ENCODE data around the gene RFX3. TPM values are rescaled to one million over a fixed set of nuclear protein-coding genes. Genes with fewer than 3 reads are reported as not detected.

The RFX3 gene
- total RNA-seq, 6 donors from 2014 or later: 7.3 to 32.0 (median 19.9) TPM

GRCh38 chr9:3343671-3344070 lies 182.1 kb downstream of the RFX3 start:
- Histone ChIP-seq H3K27me3 (no peaks in the 10 kb centered on the region), H3K4me1 (no peaks in the 10 kb centered on the region), H3K9me3 (no peaks in the 10 kb centered on the region), H3K27ac (no peak overlapping the region), H3K4me3 (no peak overlapping the region), H3K36me3 (no peaks in the 10 kb centered on the region)
- no peak for TF ChIP-seq POLR2AphosphoS5 (IDR thresholded peaks at IDR 0.05)
- TF ChIP-seq EP300 (IDR thresholded peaks at IDR 0.05): no peak
- no peak for TF ChIP-seq CTCF (IDR thresholded peaks at IDR 0.05)
- no peak for TF ChIP-seq POLR2A (IDR thresholded peaks at IDR 0.05)
- ATAC-seq (ENCODE audit: low FRiP score in 2 of 2) (no peak), DNase-seq (no peak)

GRCh38 chr9:3342159-3342777 lies 183.5 kb downstream of the RFX3 start:
- H3K27me3 ChIP-seq: no peaks in the 10 kb centered on the region
- H3K4me3 ChIP-seq: no peak overlapping the region
- no peaks in the 10 kb centered on the region for H3K9me3 ChIP-seq
- H3K27ac ChIP-seq: no peak overlapping the region
- no peak for TF ChIP-seq EP300 (IDR thresholded peaks at IDR 0.05)
- ATAC-seq (ENCODE audit: low FRiP score in 2 of 2) (no peak), DNase-seq (no peak)
- WGBS, 2 donors: 69 to 85% methylated on average over 2 of the region's 2 CpGs
- H3K36me3 ChIP-seq: no peaks in the 10 kb centered on the region
- H3K4me1 ChIP-seq: peaks cover 0 to 5% (median 5%) of the 10 kb centered on the region in 4 donors

GRCh38 chr9:3337515-3338225 lies 188.1 kb downstream of the RFX3 start:
- Histone ChIP-seq H3K27ac (no peak overlapping the region), H3K27me3 (no peaks in the 10 kb centered on the region), H3K4me1 (peaks cover 0 to 6% (median 5%) of the 10 kb centered on the region in 4 donors), H3K4me3 (no peak overlapping the region), H3K36me3 (no peaks in the 10 kb centered on the region), H3K9me3 (no peaks in the 10 kb centered on the region)
- ATAC-seq (ENCODE audit: low FRiP score in 2 of 2) (peak in 1 of 2 donors; percentile 70), DNase-seq (no peak)
- TF ChIP-seq POLR2AphosphoS5 (IDR thresholded peaks at IDR 0.05) (no peak), CTCF (IDR thresholded peaks at IDR 0.05) (no peak), POLR2A (IDR thresholded peaks at IDR 0.05) (no peak), EP300 (IDR thresholded peaks at IDR 0.05) (no peak)
- WGBS, 2 donors: 80 to 91% methylated on average over 3 of the region's 3 CpGs

GRCh38 chr9:3336951-3337350 lies 188.8 kb downstream of the RFX3 start:
- H3K4me1 ChIP-seq: peaks cover 0 to 12% (median 5%) of the 10 kb centered on the region in 4 donors
- no peaks in the 10 kb centered on the region for H3K36me3 ChIP-seq
- H3K27me3 ChIP-seq: no peaks in the 10 kb centered on the region
- TF ChIP-seq CTCF (IDR thresholded peaks at IDR 0.05): no peak
- TF ChIP-seq POLR2AphosphoS5 (IDR thresholded peaks at IDR 0.05): no peak
- TF ChIP-seq POLR2A (IDR thresholded peaks at IDR 0.05): no peak
- no peak for TF ChIP-seq EP300 (IDR thresholded peaks at IDR 0.05)
- ATAC-seq (ENCODE audit: low FRiP score in 2 of 2) (no peak), DNase-seq (no peak)
- no peak overlapping the region for H3K27ac ChIP-seq
- 62 to 95% methylated on average over 3 of the region's 3 CpGs for WGBS, 2 donors
- no peak overlapping the region for H3K4me3 ChIP-seq
- no peaks in the 10 kb centered on the region for H3K9me3 ChIP-seq

GRCh38 chr9:3332802-3333201 lies 193.0 kb downstream of the RFX3 start:
- no peak overlapping the region for H3K27ac ChIP-seq
- WGBS, 2 donors: 51 to 56% methylated on average over 2 of the region's 2 CpGs
- no peak for ATAC-seq (ENCODE audit: low FRiP score in 2 of 2)
- DNase-seq: no peak
- no peak overlapping the region for H3K4me3 ChIP-seq
- TF ChIP-seq EP300 (IDR thresholded peaks at IDR 0.05): peak in 1 of 4 donors; percentile 18
- TF ChIP-seq CTCF (IDR thresholded peaks at IDR 0.05): no peak
- TF ChIP-seq POLR2A (IDR thresholded peaks at IDR 0.05): no peak
- TF ChIP-seq POLR2AphosphoS5 (IDR thresholded peaks at IDR 0.05): peak in 1 of 2 donors; percentile 27
- no peaks in the 10 kb centered on the region for H3K9me3 ChIP-seq
- peaks cover 0 to 11% (median 5%) of the 10 kb centered on the region in 4 donors for H3K4me1 ChIP-seq
- H3K36me3 ChIP-seq: no peaks in the 10 kb centered on the region
- no peaks in the 10 kb centered on the region for H3K27me3 ChIP-seq
